MM.1S (cell line): ENCODE results near the gene PCYT1B.

Source experiments
- DNase-seq: peaks from one replicate; pipeline ENCODE4 v3.0.0-alpha.2; 2015
- H2AFZ ChIP-seq: fragments of 300-600 bp; sonication (generic); 2 replicates; pipeline ENCODE4 v1.6.0; 2016; ENCODE audit warnings: antibody characterized with exemption, low read length
- H3F3A ChIP-seq: fragments of 300-600 bp; sonication (generic); 2 replicates; pipeline ENCODE4 v1.6.1; 2016; ENCODE audit warnings: mild to moderate bottlenecking, antibody characterized with exemption, low read length, moderate library complexity, mixed read lengths; ENCODE audit not compliant: insufficient read depth
- H3K27ac ChIP-seq: fragments of 300-600 bp; sonication (generic); 2 replicates; pipeline ENCODE4 v1.5.1; 2016; ENCODE audit warnings: mild to moderate bottlenecking, low read length
- H3K27me3 ChIP-seq: fragments of 300-600 bp; sonication (generic); replicated peaks from 2 replicates; pipeline ENCODE4 v1.6.0; 2016; ENCODE audit warnings: low read length; ENCODE audit not compliant: insufficient read depth
- H3K36me3 ChIP-seq: fragments of 300-600 bp; sonication (generic); replicated peaks from 2 replicates; pipeline ENCODE4 v1.6.1; 2016; ENCODE audit warnings: mild to moderate bottlenecking, low read length, mixed read lengths; ENCODE audit not compliant: insufficient read depth
- H3K4me1 ChIP-seq: fragments of 300-600 bp; sonication (generic); 2 replicates; pipeline ENCODE4 v1.6.1; 2016; ENCODE audit warnings: low read length, mixed read lengths
- H3K4me2 ChIP-seq: fragments of 300-600 bp; sonication (generic); 2 replicates; pipeline ENCODE4 v1.6.0; 2016; ENCODE audit warnings: low read depth, low read length
- H3K4me3 ChIP-seq: fragments of 300-600 bp; sonication (generic); 2 replicates; pipeline ENCODE4 v1.5.1; 2016; ENCODE audit warnings: low read length, mixed read lengths
- H3K79me2 ChIP-seq: fragments of 300-600 bp; sonication (generic); 2 replicates; pipeline ENCODE4 v1.6.1; 2016; ENCODE audit warnings: mixed run types, low read length, mixed read lengths
- H3K9ac ChIP-seq: fragments of 300-600 bp; sonication (generic); 2 replicates; pipeline ENCODE4 v1.6.1; 2016; ENCODE audit warnings: low read length, mixed read lengths
- H3K9me2 ChIP-seq: fragments of 300-600 bp; sonication (generic); replicated peaks from 2 replicates; pipeline ENCODE4 v1.6.1; 2016; ENCODE audit warnings: mild to moderate bottlenecking, low read length, mixed read lengths; ENCODE audit not compliant: insufficient read depth
- H3K9me3 ChIP-seq: fragments of 300-600 bp; sonication (generic); replicated peaks from 2 replicates; pipeline ENCODE4 v1.6.1; 2016; ENCODE audit warnings: mild to moderate bottlenecking, low read length, mixed read lengths; ENCODE audit not compliant: insufficient read depth
- H4K20me1 ChIP-seq: fragments of 300-600 bp; sonication (generic); 2 replicates; pipeline ENCODE4 v1.6.1; 2016; ENCODE audit warnings: mild to moderate bottlenecking, low read length, moderate library complexity, mixed read lengths; ENCODE audit not compliant: insufficient read depth
- CTCF ChIP-seq: fragments of 300-600 bp; sonication (generic); IDR thresholded peaks from 2 replicates; pipeline ENCODE4 v1.5.1; 2016; ENCODE audit warnings: antibody characterized with exemption, low read length, mixed read lengths
- EZH2 ChIP-seq: fragments of 300-600 bp; sonication (generic); optimal IDR thresholded peaks from 2 replicates; pipeline ENCODE3; 2017; ENCODE audit warnings: low read depth, mild to moderate bottlenecking, antibody characterized with exemption, low read length, mixed read lengths
- EZH2phosphoT487 ChIP-seq: fragments of 300-600 bp; sonication (generic); IDR thresholded peaks from 2 replicates; pipeline ENCODE4 v1.6.1; 2018; ENCODE audit warnings: antibody characterized with exemption, low read length

The PCYT1B gene

GRCh38 chrX:24603191-24603590, 44.0 kb downstream of the PCYT1B start:
- H3F3A ChIP-seq, result no peaks in the 10 kb centered on the region
- no peak overlapping the region for H3K4me3 ChIP-seq
- no peaks in the 10 kb centered on the region for H3K4me1 ChIP-seq
- H3K9ac ChIP-seq, result no peak overlapping the region
- no peaks in the 10 kb centered on the region for H3K9me2 ChIP-seq
- no peaks in the 10 kb centered on the region for H4K20me1 ChIP-seq
- no peak overlapping the region for H2AFZ ChIP-seq
- H3K27me3 ChIP-seq, result no peaks in the 10 kb centered on the region
- no peaks in the 10 kb centered on the region for H3K36me3 ChIP-seq
- no peak overlapping the region for H3K27ac ChIP-seq
- H3K4me2 ChIP-seq, result no peak overlapping the region
- no peak for DNase-seq
- H3K9me3 ChIP-seq, result no peaks in the 10 kb centered on the region
- no peaks in the 10 kb centered on the region for H3K79me2 ChIP-seq
- TF ChIP-seq EZH2 (no peak), EZH2phosphoT487 (no peak), CTCF (no peak)

GRCh38 chrX:24601858-24602257, 45.3 kb downstream of the PCYT1B start:
- Histone ChIP-seq H3K4me2 (no peak overlapping the region), H2AFZ (no peak overlapping the region), H3K27ac (no peak overlapping the region), H3F3A (no peaks in the 10 kb centered on the region), H3K9me2 (no peaks in the 10 kb centered on the region), H3K4me1 (no peaks in the 10 kb centered on the region), H3K79me2 (no peaks in the 10 kb centered on the region), H3K27me3 (no peaks in the 10 kb centered on the region), H3K4me3 (no peak overlapping the region), H4K20me1 (no peaks in the 10 kb centered on the region), H3K9ac (no peak overlapping the region), H3K36me3 (no peaks in the 10 kb centered on the region), H3K9me3 (no peaks in the 10 kb centered on the region)
- no peak for TF ChIP-seq EZH2phosphoT487
- TF ChIP-seq CTCF, result no peak
- TF ChIP-seq EZH2, result no peak
- no peak for DNase-seq

- Histone ChIP-seq H3K9me2 (no peaks in the 10 kb centered on the region), H3K9ac (no peak overlapping the region), H3K27ac (no peak overlapping the region), H3K79me2 (no peaks in the 10 kb centered on the region), H3K36me3 (no peaks in the 10 kb centered on the region), H3K27me3 (no peaks in the 10 kb centered on the region), H3K9me3 (no peaks in the 10 kb centered on the region), H3K4me3 (no peak overlapping the region), H3F3A (no peaks in the 10 kb centered on the region), H3K4me1 (no peaks in the 10 kb centered on the region), H3K4me2 (no peak overlapping the region), H4K20me1 (no peaks in the 10 kb centered on the region), H2AFZ (no peak overlapping the region)
- DNase-seq, result no peak
- TF ChIP-seq EZH2phosphoT487, result no peak
- TF ChIP-seq EZH2, result no peak
- TF ChIP-seq CTCF, result no peak
These were observed 52.6 kb downstream of the PCYT1B start for GRCh38 chrX:24594501-24594900.
